Endothelial cell of umbilical vein (primary cell): ENCODE results near the gene ADAMTS17. TPM values are rescaled to one million over a fixed set of nuclear protein-coding genes. Genes with fewer than 3 reads are reported as not detected.

ENCODE experiments used
- BruUV-seq: library from RNA; stranded (reverse); fragments of 400-500 nt; replicated peaks from 2 replicates; lab custom pipeline; 2021; lab: Mats Ljungman, UMichigan
- CTCF ChIA-PET: fragments of 300-600, 350-600 bp; sonication (Branson Sonifier 250); formaldehyde crosslinking; loops from one replicate; lab custom pipeline; 2021; ENCODE audit warnings: antibody characterized with exemption, inconsistent platforms; lab: Charles Lee
- POLR2A ChIA-PET: fragments of 300-600, 350-600 bp; sonication (Branson Sonifier 250); formaldehyde crosslinking; loops from one replicate; lab custom pipeline; 2021; ENCODE audit warnings: antibody characterized with exemption, inconsistent platforms; lab: Charles Lee
- DNase-seq: peaks from one replicate; pipeline ENCODE4 v3.0.0-alpha.2; 2011; ENCODE audit warnings: low read depth, low spot score
- FAIRE-seq: peaks from 2 replicates; lab custom pipeline; 2011; peaks lifted over from hg19 to GRCh38; lab: Jason Lieb, UNC
- H2AFZ ChIP-seq: 2 replicates; pipeline ENCODE4 v1.6.0; 2012; ENCODE audit warnings: low read depth, low read length, control low read depth, inconsistent platforms
- H3K27ac ChIP-seq: 2 replicates; pipeline ENCODE4 v1.5.1; 2011; ENCODE audit warnings: low read depth, mild to moderate bottlenecking, control low read depth, low read length, moderate library complexity; ENCODE audit not compliant: insufficient read depth
- H3K27me3 ChIP-seq, 2 experiments: 2 replicates each; pipeline versions ENCODE4 v1.6.0 to v1.6.1; 2011; ENCODE audit warnings: low read length in 2 of 2, mixed read lengths in 1 of 2; ENCODE audit not compliant: control insufficient read depth in 2 of 2, insufficient read depth in 2 of 2
- H3K36me3 ChIP-seq, 2 experiments: 2 replicates in 1 of 2; 3 replicates in 1 of 2; pipeline ENCODE4 v1.5.1; 2011; ENCODE audit warnings: low read length in 2 of 2, mild to moderate bottlenecking in 1 of 2, moderate library complexity in 1 of 2; ENCODE audit not compliant: control insufficient read depth in 2 of 2, insufficient read depth in 2 of 2; ENCODE audit errors: extremely low read depth in 1 of 2
- H3K4me1 ChIP-seq: 3 replicates; pipeline ENCODE4 v1.5.1; 2011; ENCODE audit warnings: mild to moderate bottlenecking, low read length; ENCODE audit not compliant: control insufficient read depth, insufficient read depth; ENCODE audit errors: extremely low read depth
- H3K4me2 ChIP-seq: 2 replicates; pipeline ENCODE4 v1.6.1; 2011; ENCODE audit warnings: low read length, control low read depth, mixed read lengths; ENCODE audit not compliant: insufficient read depth
- H3K4me3 ChIP-seq, 3 experiments: fragments of 200-600 bp in 1 of 3; sonication (generic), shearing (Covaris generic) in 1 of 3; replicated peaks in 1 of 3; 2 replicates each; pipeline ENCODE4 v1.5.1; 2011 to 2016; ENCODE audit warnings: control low read depth in 3 of 3, low read length in 3 of 3, mild to moderate bottlenecking in 2 of 3, inconsistent platforms in 1 of 3, low read depth in 1 of 3, moderate library complexity in 1 of 3; ENCODE audit not compliant: insufficient read depth in 1 of 3
- H3K79me2 ChIP-seq: 2 replicates; pipeline ENCODE4 v1.6.0; 2012; ENCODE audit warnings: low read length, inconsistent platforms; ENCODE audit not compliant: control insufficient read depth, insufficient read depth
- H3K9ac ChIP-seq: replicated peaks from 2 replicates; pipeline ENCODE3; 2011; ENCODE audit warnings: low read length, control low read depth; ENCODE audit not compliant: insufficient read depth; ENCODE audit errors: extremely low read depth
- H3K9me1 ChIP-seq: replicated peaks from 3 replicates; pipeline ENCODE4 v1.6.0; 2011; ENCODE audit warnings: mild to moderate bottlenecking, low read length; ENCODE audit not compliant: control insufficient read depth, insufficient read depth; ENCODE audit errors: extremely low read depth
- H3K9me3 ChIP-seq: replicated peaks from 2 replicates; pipeline ENCODE4 v1.5.1; 2012; ENCODE audit warnings: low read length, inconsistent platforms; ENCODE audit not compliant: control insufficient read depth, insufficient read depth
- H4K20me1 ChIP-seq: replicated peaks from 2 replicates; pipeline ENCODE3; 2011; ENCODE audit warnings: mild to moderate bottlenecking, low read length; ENCODE audit not compliant: control insufficient read depth, insufficient read depth; ENCODE audit errors: extremely low read depth
- EZH2 ChIP-seq: IDR thresholded peaks from 2 replicates; pipeline ENCODE4 v1.6.1; 2012; ENCODE audit warnings: borderline replicate concordance, low read depth, mild to moderate bottlenecking, moderate library complexity, low read length, inconsistent platforms; ENCODE audit not compliant: severe bottlenecking
- FOS ChIP-seq: IDR thresholded peaks from 2 replicates; pipeline ENCODE4 v1.6.1; 2011; ENCODE audit warnings: mild to moderate bottlenecking, low read length, moderate library complexity, borderline replicate concordance; ENCODE audit not compliant: insufficient read depth
- GATA2 ChIP-seq: IDR thresholded peaks from 2 replicates; pipeline ENCODE4 v1.7.0; 2011; ENCODE audit warnings: low read depth, mild to moderate bottlenecking, moderate library complexity, mixed read lengths, low read length; ENCODE audit not compliant: insufficient read length, insufficient read depth
- JUN ChIP-seq: IDR thresholded peaks from 2 replicates; pipeline ENCODE4 v1.6.1; 2011; ENCODE audit warnings: borderline replicate concordance, low read depth; ENCODE audit not compliant: insufficient read length, insufficient read depth
- MYC ChIP-seq: IDR thresholded peaks from one replicate; pipeline ENCODE4 v1.6.1; 2011; ENCODE audit warnings: mild to moderate bottlenecking, low read depth, low read length
- POLR2A ChIP-seq: IDR thresholded peaks from 2 replicates; pipeline ENCODE4 v1.6.1; 2012; ENCODE audit warnings: low read depth, mild to moderate bottlenecking, control low read depth, low read length
- POLR2AphosphoS5 ChIP-seq: IDR thresholded peaks from 2 replicates; pipeline ENCODE4 v1.6.1; 2012; ENCODE audit warnings: low read depth, mild to moderate bottlenecking, control low read depth, low read length, moderate library complexity; ENCODE audit not compliant: insufficient read depth
- dilution Hi-C: fragments of 300-500 bp; cut with MboI; formaldehyde crosslinking; loops from one replicate; pipeline ENCODE4 v1.15.0; 2019; ENCODE audit warnings: low sequenced_read_pairs; ENCODE audit not compliant: extremely low pct_ligation_motif_present
- intact Hi-C: fragments of 100-400 bp; cut with micrococcal nuclease; formaldehyde crosslinking; loops from one replicate; pipeline ENCODE4 v1.10.0; 2022
- polyA plus RNA-seq, 4 experiments: library from polyadenylated mRNA; depleted of rRNA in 3 of 4; stranded (reverse) in 3 of 4; unstranded in 1 of 4; fragments of >200 nt; gene quantifications; 2 replicates each; pipeline versions ENCODE4 v1.2.1 to v1.2.3, GENCODE V29; 2011 to 2012; ENCODE audit warnings: missing spikeins in 1 of 4
- total RNA-seq: library from RNA; stranded (reverse); gene quantifications from 2 replicates; pipeline ENCODE4 v1.2.3, GENCODE V29; 2021
- TF ChIP-seq, protein P1 (sequence below), 2 donors: IDR thresholded peaks; 1 replicate in 1 of 2; 2 replicates in 1 of 2; pipeline ENCODE4 v1.5.1; 2011; ENCODE audit warnings: low read length in 2 of 2, mild to moderate bottlenecking in 2 of 2, moderate library complexity in 2 of 2, control low read depth in 1 of 2, inconsistent platforms in 1 of 2, low read depth in 1 of 2; ENCODE audit not compliant: insufficient read depth in 1 of 2; ENCODE audit errors: extremely low read depth in 1 of 2
- TF ChIP-seq, protein P2 (sequence below): IDR thresholded peaks from 2 replicates; pipeline ENCODE4 v1.6.1; 2011; ENCODE audit not compliant: insufficient read depth, insufficient read length

The ADAMTS17 gene
- total and polyA plus RNA-seq, 2 donors (not counting 3 experiments of a cell fraction or from before 2014, with no cell fraction given): 0.12 TPM; not detected in 1

DNA sequence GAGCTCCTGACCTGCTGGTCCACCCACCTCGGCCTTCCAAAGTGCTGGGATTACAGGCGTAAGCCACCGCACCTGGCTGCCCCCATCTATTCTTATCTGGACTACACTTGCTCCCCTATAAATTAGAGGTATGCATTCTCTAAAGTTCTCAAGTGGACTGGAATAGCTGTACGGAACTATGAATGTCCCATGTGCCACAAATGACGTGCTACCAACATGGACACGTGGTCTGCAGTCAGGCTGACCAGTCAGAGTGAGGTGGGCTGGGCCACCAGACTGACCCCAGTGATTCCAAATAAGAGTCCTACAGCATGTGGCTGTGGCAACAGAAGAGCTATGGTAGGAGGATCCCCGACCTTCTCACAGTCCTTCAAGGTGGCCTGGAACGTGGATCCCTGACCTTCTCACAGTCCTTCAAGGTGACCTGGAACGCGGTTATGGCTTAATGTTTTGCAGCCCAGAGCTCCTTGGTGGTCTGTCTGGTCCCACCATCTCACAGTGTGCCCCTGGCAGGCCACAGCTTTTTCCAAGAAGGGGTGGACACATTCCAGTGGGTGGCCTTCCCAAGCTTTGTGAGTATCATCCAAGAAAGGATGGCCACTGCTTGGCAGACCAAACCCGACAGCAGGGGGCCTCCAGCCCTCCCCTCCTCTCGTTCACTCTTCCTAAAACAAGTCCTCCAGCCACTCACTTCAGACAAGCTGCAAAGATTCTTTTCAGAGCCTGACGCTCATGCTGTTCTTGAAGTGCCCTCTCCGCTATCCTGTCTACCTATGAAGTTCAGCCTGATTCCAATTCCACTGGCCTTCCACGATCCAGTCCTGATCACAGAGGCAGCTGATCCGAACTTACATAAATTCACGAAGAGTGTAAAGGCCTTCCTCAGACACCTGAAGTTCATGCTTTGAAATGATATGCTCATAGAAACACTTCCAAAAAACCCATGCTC is 4.4 kb downstream of the ADAMTS17 start:
- H3K27ac ChIP-seq: no peak overlapping the region
- H2AFZ ChIP-seq: no peak overlapping the region
- H3K9me1 ChIP-seq: no peaks in the 10 kb centered on the region
- peaks cover 2 to 9% of the 10 kb centered on the region in 2 experiments for H3K27me3 ChIP-seq
- no peak overlapping the region for H3K9ac ChIP-seq
- no peak overlapping the region for H3K4me3 ChIP-seq
- no peak overlapping the region for H3K4me2 ChIP-seq
- H3K9me3 ChIP-seq: no peaks in the 10 kb centered on the region
- ChIA-PET CTCF (interaction anchor here (1.0 to 3.6 kb wide), 3 partner anchors 8 to 408 kb away, joined by 3 to 35 read pairs (median 18); no protein-coding TSS in a partner anchor), POLR2A (no interaction called here)
- TF ChIP-seq MYC: no peak
- TF ChIP-seq POLR2AphosphoS5: no peak
- TF ChIP-seq EZH2: no peak
- TF ChIP-seq FOS: no peak
- TF ChIP-seq, protein P1, sequence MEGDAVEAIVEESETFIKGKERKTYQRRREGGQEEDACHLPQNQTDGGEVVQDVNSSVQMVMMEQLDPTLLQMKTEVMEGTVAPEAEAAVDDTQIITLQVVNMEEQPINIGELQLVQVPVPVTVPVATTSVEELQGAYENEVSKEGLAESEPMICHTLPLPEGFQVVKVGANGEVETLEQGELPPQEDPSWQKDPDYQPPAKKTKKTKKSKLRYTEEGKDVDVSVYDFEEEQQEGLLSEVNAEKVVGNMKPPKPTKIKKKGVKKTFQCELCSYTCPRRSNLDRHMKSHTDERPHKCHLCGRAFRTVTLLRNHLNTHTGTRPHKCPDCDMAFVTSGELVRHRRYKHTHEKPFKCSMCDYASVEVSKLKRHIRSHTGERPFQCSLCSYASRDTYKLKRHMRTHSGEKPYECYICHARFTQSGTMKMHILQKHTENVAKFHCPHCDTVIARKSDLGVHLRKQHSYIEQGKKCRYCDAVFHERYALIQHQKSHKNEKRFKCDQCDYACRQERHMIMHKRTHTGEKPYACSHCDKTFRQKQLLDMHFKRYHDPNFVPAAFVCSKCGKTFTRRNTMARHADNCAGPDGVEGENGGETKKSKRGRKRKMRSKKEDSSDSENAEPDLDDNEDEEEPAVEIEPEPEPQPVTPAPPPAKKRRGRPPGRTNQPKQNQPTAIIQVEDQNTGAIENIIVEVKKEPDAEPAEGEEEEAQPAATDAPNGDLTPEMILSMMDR (IDR thresholded peaks at IDR 0.05; ENCODE audit: extremely low read depth in 1 of 2, insufficient read depth in 1 of 2, low read depth in 1 of 2, low read length in 2 of 2): no peak
- TF ChIP-seq, protein P2, sequence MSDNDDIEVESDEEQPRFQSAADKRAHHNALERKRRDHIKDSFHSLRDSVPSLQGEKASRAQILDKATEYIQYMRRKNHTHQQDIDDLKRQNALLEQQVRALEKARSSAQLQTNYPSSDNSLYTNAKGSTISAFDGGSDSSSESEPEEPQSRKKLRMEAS: no peak
- no peak for TF ChIP-seq GATA2
- no peak for TF ChIP-seq JUN
- no peak for TF ChIP-seq POLR2A
- H3K79me2 ChIP-seq: no peaks in the 10 kb centered on the region
- dilution Hi-C loops (no loop called here), intact Hi-C loops (loop anchor here (2.0 kb wide), 1 partner anchor 409 kb away; no protein-coding TSS in a partner anchor)
- no peaks in the 10 kb centered on the region for H3K36me3 ChIP-seq
- DNase-seq (no peak), FAIRE-seq (no peak)
- H3K4me1 ChIP-seq: peaks cover 4% of the 10 kb centered on the region
- BruUV-seq: no TSS peak
- no peaks in the 10 kb centered on the region for H4K20me1 ChIP-seq
